Liver (tissue), 3 donors: ENCODE data around the gene ARHGEF7.
"Not testable (repeated sequence)": the region's sequence is repeated elsewhere in the genome, so short reads cannot be mapped to it uniquely, and the experiment has no call there.

Experiments
- RAD21 ChIP-seq, 2 donors: IDR thresholded peaks; 2 replicates each; pipeline ENCODE4 v1.6.1; 2016; ENCODE audit warnings: antibody characterized with exemption in 2 of 2, mild to moderate bottlenecking in 2 of 2
- TF ChIP-seq, protein P1 (sequence below): fragments of 150-350 bp; IDR thresholded peaks from 2 replicates; pipeline ENCODE4 v1.5.1; 2017; ENCODE audit warnings: improper control_type of control experiment, low read depth, low read length; ENCODE audit not compliant: missing input control
- TF ChIP-seq, protein P2 (sequence below): IDR thresholded peaks from 2 replicates; pipeline ENCODE4 v1.6.1; 2016; ENCODE audit warnings: antibody characterized with exemption
- TF ChIP-seq, protein P3 (sequence below): IDR thresholded peaks from 2 replicates; pipeline ENCODE4 v1.6.1; 2016; ENCODE audit warnings: antibody characterized with exemption, mild to moderate bottlenecking
- donor health status: healthy.
- donor health status: healthy.

DNA sequence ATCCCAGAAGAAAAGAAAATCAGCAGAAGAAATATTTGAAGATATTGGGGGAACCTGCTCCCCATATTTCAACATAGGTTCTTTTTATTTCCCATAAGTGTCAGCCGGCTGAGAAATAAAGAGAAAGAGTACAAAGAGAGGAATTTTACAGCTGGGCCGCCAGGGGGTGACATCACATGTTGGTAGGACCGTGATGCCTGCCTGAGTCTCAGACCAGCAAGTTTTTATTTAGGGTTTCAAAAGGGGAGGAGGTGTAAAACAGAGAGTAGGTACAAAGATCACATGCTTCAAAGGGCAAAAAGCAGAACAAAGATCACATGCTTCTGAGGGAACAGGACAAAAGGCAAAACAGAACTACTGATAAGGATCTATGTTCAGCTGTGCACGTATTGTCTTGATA, 44.0 kb upstream of the ARHGEF7 start:
- TF ChIP-seq RAD21 (IDR thresholded peaks at IDR 0.05): peak; percentile 60 to 74
- TF ChIP-seq, protein P1, sequence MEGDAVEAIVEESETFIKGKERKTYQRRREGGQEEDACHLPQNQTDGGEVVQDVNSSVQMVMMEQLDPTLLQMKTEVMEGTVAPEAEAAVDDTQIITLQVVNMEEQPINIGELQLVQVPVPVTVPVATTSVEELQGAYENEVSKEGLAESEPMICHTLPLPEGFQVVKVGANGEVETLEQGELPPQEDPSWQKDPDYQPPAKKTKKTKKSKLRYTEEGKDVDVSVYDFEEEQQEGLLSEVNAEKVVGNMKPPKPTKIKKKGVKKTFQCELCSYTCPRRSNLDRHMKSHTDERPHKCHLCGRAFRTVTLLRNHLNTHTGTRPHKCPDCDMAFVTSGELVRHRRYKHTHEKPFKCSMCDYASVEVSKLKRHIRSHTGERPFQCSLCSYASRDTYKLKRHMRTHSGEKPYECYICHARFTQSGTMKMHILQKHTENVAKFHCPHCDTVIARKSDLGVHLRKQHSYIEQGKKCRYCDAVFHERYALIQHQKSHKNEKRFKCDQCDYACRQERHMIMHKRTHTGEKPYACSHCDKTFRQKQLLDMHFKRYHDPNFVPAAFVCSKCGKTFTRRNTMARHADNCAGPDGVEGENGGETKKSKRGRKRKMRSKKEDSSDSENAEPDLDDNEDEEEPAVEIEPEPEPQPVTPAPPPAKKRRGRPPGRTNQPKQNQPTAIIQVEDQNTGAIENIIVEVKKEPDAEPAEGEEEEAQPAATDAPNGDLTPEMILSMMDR: peak; percentile 34
- TF ChIP-seq, protein P2, sequence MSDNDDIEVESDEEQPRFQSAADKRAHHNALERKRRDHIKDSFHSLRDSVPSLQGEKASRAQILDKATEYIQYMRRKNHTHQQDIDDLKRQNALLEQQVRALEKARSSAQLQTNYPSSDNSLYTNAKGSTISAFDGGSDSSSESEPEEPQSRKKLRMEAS: not testable (repeated sequence)
- TF ChIP-seq, protein P3, sequence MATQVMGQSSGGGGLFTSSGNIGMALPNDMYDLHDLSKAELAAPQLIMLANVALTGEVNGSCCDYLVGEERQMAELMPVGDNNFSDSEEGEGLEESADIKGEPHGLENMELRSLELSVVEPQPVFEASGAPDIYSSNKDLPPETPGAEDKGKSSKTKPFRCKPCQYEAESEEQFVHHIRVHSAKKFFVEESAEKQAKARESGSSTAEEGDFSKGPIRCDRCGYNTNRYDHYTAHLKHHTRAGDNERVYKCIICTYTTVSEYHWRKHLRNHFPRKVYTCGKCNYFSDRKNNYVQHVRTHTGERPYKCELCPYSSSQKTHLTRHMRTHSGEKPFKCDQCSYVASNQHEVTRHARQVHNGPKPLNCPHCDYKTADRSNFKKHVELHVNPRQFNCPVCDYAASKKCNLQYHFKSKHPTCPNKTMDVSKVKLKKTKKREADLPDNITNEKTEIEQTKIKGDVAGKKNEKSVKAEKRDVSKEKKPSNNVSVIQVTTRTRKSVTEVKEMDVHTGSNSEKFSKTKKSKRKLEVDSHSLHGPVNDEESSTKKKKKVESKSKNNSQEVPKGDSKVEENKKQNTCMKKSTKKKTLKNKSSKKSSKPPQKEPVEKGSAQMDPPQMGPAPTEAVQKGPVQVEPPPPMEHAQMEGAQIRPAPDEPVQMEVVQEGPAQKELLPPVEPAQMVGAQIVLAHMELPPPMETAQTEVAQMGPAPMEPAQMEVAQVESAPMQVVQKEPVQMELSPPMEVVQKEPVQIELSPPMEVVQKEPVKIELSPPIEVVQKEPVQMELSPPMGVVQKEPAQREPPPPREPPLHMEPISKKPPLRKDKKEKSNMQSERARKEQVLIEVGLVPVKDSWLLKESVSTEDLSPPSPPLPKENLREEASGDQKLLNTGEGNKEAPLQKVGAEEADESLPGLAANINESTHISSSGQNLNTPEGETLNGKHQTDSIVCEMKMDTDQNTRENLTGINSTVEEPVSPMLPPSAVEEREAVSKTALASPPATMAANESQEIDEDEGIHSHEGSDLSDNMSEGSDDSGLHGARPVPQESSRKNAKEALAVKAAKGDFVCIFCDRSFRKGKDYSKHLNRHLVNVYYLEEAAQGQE: not testable (repeated sequence)
